ENCODE data around the gene LMO1. TPM values are rescaled to one million over a fixed set of nuclear protein-coding genes. Genes with fewer than 3 reads are reported as not detected.

Gene LMO1
- total RNA-seq, 2 experiments from 2014 or later = not detected

Other genes with a start within 250 kb of the LMO1 start
- under 1 TPM; 0.67 to 0.69 TPM for gene TUB, start 182.7 kb downstream of the LMO1 start, total RNA-seq
- 1 to 10 TPM; 6.3 to 6.8 TPM for gene RIC3, start 94.9 kb downstream of the LMO1 start, total RNA-seq

All from activated naive CD4-positive, alpha-beta T cell treated with anti-CD3 and anti-CD28 coated beads for 36 hours (primary cell).